Measurements from ENCODE around the gene GPR155.

- TF ChIP-seq CTCF (optimal IDR thresholded peaks at IDR 0.05 in 1 of 3, IDR thresholded peaks at IDR 0.05 in 1 of 3, conservative IDR thresholded peaks at IDR 0.05 in 1 of 3; ENCODE audit: extremely low read depth in 1 of 3, insufficient read depth in 2 of 3, low read length in 3 of 3), result no peak
- no peak for TF ChIP-seq EZH2 (IDR thresholded peaks at IDR 0.05; ENCODE audit: low read length)
These were observed 13.0 kb downstream of the GPR155 start for GRCh38 chr2:174473796-174474195.

Measured in keratinocyte (primary cell).